HG03039 (cell line): ENCODE data around the gene KCTD8.

ENCODE experiments used
- ATAC-seq: cut with Tn5 transposase; IDR thresholded peaks from one replicate; pipeline ENCODE4 v1.9.1; 2021; ENCODE audit warnings: mild to moderate bottlenecking, moderate library complexity; ENCODE audit not compliant: unreplicated experiment

KCTD8 gene

DNA sequence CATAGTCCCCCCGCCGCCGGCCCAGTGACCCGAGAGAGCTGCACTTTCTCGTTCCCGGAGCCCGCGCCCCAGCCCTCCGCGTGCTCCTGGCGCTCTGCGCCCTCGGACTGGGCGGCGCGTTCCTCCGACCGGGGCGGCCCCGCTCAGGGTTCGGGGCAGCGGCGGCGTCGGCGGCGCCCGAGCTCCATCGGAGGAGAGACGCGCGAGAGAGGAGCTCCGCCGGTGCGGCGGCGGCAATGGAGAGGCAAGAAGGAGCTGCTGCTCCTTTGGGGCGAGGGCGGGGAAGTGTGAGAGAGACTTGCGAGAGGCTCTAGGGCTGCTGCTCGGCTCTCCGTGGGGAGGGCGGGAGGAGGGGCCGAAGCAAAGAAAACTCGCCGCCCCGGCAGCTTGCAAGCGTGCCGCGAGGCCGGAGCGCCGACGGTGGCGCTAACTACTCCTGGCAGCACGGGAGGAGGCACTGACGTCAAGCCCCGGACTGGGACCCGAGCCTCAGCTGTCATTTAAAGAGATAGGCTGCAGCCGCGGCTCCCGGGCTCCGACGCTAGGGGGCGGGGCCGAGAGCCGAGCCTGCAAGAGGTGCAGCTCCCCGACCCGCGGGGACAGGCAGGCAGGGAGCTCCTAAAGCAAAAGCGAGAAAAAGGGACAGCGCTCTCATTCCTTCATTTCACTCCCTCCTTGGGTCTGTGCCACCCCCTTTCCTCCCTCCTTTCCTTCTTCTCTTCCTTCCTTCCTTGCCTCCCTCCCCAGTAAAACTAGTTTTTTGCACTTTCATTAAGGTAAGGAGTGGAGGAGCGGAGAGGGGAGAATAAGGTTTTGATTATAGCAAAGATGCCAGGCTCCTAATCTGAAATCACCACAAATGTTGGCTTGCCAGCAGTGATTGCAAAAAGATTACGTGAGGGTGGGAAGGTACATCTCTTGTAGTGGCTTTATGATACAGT is at the start of gene KCTD8:
TSS of gene KCTD8 (minus strand) at position 289 of the 941 bp plus-strand sequence.
- ATAC-seq: peak; percentile 97

DNA sequence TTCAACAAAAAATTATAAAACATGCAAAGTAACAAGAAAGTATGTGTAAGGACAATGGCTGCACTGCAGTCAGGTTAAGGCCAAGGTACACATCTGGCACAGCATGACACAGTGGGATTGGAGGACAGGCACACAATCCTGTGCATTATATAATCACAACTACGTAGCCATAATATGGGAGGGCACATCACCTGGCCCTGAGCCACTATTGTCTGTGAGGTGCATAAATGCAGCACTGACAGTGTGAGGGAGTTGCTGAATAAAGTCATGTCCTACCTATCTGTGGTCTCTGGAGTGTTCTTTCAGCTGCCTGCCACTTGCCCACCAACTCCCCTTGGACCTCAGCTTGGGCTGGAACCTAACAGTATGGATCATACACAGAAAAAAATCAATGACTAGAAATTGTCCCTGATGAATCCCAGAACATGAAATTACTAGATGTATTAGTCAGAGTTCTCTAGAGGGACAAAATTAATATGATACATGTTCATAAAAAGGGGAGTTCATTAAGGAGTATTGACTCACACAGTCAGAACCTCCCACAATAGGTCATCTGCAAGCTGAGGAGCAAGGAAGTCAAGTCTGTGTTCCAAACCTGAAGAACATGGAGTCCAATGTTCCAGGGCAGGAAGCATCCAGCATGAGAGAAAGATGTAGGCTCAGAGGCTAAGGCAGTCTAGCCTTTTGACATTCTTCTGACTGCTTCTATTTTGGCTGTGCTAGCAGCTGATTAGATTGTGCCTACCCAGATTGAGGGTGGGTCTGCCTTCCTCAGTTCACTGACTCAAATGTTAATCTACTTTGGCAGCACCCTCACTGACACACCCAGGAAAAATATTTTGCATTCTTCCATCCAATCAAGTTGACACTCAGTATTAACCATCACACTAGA is 46.4 kb upstream of the KCTD8 start:
- no peak for ATAC-seq

DNA sequence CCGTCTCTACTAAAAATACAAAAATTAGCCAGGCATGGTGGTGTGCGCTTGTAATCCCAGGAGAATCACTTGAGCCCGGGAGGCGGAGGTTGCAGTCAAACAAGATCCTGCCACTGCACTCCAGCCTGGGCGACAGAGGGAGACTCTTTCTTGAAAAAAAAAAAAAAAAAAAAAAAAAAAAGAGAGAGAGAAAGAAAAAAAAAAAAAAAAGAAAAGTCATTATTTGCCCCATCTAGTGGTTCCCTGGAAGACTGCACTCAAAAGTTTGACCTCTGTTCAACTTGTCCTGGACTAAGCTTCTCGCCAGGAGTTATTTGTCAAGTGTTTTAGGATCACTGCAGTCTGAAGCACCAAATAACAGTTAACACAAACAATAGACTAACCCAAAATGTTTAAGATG is 45.3 kb upstream of the KCTD8 start:
- no peak for ATAC-seq

DNA sequence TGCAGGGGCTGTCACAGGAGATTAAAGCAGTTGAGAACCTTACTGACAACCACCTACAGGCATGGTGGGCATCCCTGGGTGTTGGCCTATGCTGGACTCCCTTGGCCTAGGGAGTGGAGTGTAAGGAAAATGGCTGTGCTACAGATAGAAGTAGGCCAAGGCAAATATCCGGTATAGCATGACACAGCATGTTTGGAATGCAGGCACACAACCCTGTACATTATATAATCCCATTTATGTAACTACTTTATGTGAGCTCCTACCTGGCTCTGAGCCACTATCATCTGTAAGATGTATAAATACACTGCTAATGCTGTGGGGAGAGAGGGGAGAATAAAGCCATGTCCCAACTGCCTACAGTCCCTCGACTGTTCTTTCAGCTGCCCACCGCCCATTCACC is 38.7 kb upstream of the KCTD8 start:
- no peak for ATAC-seq

DNA sequence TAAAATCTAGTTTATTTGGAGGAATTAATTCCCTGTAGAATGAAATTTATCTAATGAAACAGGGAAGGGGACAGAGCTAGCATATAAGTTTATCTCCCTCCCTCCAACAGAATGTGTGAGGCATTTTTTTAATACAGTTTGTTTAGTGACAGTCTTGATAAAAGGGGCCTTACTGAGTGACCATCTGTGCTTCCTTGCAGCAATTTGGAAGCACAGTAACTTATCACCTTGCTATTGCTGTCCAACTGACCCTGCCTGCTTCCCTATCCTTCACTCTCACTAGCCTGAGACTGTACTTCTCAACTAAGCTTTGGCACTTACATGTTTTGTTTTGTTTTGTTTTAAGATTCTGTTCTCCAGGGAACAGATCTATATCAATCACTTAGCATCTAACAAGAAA is 31.1 kb upstream of the KCTD8 start:
- ATAC-seq: no peak

DNA sequence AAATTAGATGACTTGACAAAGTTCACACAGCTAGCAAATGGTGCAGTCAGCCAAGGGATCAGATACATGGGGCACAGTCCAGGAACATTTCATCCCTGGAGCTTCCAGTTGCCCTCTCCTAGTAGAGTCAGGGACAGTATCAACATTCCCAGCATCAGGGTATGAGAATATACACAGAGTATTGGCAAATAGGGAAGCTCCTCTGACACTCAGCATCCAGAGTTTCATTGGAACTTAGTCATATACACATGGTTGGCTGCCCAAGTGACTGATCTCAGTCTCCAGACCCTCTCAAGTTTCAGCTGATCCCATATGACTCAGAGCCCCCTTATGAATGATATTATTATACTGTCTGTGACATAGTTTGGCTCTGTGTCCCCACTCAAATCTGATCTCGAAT is 13.7 kb upstream of the KCTD8 start:
- no peak for ATAC-seq

DNA sequence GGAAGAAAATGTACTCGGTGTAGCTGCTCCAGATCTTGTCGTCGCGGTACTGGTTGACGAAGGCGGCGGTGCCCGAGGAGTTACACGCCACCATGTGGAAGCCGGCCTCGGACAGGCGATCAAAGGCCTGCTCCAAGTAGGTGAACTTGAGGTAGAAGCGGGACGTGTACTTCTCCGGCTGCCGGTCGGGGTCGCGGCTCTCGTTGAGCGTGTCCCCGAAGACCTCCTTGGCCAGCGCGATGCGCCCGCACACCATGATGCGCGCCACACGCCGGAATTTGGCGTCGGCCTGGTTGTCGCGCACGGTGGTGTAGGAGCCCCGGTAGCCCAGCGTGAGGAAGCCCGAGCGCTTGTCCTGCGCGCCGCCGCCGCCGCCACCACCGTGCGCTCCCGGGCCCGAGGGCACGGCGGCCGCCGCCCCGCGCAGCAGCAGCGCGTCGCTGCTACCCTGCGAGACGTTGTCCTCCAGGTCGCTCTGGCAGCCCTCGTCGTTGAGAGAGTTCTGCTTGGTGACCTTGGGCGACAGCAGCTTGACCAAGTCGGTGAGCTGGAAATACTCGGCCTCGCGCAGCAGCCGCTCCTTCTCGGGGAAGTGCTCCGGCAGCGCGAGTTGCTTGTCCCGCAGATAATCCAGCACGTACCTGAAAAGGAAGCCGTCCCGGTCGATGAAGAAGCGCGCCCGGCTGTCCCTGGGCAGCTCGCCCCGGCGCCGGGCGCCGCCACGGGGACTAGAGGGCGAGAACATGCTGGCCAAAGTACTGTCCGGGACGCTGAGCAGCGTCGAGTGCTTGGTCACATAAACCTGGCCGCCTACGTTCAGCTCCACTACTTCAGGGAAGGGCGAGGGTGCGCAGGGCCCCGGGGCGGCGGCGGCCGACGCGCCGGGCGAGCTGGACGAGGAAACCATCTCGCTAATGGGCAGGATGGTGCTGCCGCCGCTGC is 775 bp downstream of the KCTD8 start:
- peak; percentile 4 for ATAC-seq

DNA sequence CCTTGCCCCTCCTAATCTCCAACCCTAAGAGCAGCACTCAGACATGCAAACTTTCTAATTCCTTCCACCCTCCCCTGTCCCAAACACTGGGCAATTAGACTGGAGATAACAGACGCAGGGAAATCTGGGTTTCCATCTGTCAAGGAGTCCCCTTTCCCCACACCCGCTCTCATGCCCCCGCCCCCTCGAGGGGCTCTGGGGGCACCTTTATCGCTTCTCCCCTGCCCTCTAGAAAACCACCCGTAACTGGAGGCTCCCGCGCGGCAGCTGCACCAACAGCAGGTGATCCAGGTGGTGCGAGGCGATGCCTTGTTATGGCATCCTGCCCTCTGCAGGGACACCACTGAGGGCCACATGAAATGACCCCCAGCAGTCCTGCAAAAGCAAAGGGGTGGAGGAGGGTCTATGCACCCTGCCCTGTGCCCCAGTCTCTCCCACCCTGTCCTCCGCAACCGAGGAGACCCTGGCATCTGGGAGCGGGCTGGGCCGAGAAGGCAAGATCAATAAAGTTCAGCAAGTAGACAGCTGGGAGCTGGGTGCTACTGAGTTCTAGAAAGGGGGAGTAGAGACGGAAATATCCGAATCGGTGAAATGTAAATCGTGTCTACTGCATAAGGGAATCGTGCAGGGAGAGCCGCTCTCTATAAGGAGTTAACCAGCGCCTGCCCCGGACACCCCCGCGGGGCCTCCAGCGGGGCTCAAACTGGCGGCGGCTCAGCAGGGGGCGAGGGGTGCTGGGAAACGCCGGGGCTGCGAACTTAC is 1.6 kb downstream of the KCTD8 start:
- no peak for ATAC-seq

DNA sequence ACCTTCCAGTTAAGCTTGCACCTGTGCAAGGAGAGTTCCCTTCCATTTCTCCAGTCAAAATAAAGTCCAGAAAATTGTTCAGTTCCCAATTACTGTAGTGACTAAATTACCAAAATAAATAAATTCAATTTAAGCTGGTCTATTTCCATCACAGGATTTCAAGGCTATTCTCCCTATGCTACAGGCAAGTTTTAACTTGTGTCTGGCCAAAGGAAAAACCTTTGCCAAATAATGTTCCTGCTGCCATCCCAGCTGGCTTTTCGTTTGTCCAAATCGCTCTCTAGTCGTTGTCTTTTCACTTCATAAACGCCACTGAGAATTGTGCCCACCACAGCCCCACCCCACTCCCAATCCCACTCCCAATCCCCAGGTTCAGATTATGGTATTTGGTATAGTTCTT is 2.4 kb downstream of the KCTD8 start:
- ATAC-seq: no peak

DNA sequence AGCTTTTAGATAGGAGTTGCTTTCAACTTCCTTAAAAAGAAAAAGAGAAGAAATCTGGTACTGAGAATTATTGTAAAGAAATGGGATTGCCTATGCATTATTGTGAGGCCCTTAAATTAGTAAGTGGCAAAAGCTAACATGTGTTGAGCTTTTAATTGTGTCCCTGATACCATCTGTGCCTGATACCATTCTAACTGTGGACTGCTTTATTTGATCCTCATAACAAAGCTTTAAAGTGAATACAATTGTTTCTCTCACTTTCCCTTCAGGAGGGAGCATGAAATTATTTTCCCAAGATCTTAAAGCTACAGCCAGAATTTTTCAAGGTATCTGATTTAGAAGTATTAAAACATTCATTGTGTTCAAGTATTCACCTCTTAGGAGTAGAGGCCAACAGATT is 9.9 kb downstream of the KCTD8 start:
- no peak for ATAC-seq

DNA sequence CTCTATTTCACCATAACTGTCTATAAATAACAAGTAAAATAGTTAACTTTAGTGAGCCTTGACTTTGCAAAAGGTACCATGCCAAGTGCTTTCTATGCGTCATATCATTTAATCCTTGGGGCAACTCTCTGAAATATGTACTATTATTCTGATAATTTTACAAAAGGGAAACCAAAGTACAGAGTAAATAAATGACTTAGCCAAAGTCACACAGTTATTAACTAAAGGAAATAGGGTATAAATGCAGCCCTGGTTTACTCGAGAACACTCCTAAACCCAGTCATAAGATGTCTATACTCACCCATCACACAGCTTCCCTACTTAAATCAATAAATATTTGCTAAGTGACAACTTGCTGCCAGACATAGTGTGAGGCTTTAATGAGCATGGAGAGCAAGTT is 14.4 kb downstream of the KCTD8 start:
- no peak for ATAC-seq

DNA sequence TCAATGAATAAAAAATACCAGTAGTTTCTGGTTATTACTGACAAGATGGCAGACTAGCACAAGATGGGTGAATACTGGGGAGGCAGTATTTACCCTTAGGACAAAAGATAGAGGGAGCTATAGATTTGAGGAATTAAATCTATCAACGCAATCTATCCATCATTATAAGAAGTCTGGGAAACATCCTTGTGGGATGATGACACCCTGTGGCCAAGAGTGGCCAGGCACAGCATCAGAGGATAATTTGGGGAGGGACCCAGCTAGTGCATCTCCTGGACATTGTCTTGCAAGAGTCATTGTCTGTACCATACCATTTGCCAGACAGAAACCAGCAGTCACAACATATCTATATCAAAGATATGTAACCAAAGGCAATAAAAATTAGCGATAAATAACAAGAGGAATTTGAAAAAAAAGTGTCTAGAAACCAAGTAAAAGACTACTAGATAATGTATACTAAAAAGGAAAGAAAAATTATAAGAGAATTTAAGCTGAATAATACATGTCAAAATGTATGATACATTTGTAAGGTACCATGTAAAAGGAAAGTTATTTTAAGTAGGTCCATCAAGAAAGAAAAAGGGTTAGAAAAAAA is 22.9 kb downstream of the KCTD8 start:
- ATAC-seq: no peak

DNA sequence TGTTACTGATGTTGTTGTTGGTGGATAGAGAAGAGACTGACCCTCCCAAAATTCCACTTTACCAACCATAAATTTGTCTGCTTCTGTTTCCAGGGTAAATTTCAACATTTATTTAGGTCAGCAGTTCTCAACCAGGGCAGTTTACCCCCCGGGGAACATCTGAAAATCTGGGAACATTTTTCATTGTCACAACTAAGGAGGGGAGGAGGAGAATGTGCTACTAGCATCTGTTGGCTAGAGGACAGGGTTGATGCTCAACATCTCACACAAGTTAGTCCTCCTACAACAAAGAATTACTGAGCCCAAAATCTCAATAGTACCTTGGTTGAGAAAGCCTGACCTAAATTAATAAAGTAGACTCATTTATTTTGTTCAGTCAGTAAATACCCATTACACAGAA is 25.7 kb downstream of the KCTD8 start:
- no peak for ATAC-seq

DNA sequence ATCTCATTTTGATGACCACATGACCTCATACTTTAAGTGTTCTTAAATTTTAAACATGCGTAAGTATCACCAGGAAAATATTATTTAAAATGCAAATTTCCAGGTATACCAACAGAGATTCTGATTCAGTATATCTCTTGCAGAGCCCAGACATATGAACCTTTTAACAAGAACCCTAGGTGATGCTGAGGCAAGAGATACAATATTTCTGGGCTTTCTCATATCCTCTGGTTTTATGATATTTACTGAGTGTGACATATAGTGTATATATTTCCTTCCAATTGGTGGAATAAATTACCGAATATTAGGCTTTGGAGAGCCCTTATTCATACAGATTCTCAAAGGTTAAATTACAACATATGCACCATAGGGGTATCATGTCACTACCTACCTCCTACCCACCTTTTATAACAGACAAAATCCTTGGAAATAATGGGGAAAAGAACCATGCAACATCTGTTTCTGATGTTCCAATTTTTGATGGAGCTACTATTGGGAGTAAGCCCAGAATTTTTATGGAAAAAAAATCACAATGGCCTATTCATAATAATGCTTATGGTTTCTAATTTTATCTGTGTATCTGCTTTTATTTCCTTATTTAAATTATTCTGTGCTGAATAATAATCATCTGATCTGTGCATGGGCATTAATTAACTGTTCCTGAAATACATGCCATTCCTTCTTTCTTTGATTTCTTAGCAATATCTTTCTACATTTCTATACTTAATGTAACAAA is 27.1 kb downstream of the KCTD8 start:
- ATAC-seq: no peak

DNA sequence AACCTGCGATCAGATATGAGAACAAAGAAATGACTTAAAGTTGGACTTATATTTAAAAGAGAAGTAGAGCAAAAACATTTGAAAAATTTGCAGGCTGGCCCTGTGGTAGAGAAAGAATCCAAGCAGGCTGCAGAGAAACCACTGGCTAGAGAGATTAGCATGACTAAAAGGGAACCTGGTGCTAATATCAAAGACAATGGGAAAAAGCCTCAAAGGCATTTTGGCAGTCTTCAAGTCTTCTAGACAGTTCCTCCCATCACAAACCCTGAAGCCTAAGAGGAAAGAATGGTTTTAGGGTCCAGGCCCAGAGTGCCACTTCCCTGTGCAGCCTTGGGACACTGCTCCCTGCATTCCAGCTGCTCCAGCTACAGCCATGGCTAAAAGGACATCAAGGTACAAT is 33.4 kb downstream of the KCTD8 start:
- ATAC-seq: no peak

DNA sequence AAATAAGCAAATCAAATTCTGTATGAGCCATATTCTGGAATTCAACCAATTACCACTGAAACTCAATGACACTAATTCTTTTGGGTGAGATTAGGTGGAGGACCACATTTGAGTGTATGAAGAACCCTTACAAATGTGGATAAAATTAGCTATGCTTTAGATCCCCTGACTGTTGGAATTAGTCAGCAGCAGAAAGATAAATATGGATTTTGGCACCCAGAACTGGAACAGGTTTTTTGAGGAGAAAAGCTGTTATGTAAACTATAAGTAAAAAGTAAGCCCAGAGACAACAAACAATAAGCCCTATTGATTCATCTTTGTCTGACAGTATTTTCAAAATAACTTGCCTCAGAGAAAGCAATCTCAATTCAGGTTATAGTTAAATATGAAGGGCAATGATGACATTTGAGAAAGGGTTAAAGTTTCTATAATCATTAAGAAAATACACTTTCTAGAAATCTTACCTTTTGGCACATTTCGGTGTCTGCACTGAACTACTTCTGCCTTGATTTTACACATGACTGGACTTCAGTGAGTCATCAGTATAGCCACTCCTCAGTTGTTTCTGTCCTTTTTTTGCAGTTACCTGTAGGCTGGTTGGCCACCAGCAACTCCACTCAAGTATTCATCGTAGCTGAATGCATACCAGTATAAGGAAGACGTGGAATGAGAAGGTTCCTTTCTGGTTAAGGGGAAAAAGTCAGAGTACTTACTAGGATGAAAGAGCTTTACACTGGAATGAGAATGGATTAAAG is 80.0 kb downstream of the KCTD8 start:
- no peak for ATAC-seq

DNA sequence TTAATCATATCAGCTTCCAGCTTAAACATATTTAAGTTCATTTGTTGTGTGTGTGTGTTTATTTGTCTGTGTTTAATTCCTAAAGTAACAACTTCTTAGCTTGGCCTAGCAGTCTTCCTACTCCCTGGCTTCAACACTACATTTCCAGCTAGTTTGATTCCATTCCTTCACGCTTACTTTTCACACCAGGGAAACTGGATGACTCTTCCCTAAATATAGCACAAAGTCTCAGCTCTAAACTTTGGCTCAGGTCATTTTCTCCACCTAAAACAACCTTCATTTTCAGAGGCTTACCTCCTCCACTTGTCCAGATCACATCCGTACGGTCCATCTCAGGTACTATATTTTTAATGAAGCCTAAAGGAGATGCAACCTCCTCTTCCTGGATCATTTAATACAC is 94.4 kb downstream of the KCTD8 start:
- no peak for ATAC-seq

DNA sequence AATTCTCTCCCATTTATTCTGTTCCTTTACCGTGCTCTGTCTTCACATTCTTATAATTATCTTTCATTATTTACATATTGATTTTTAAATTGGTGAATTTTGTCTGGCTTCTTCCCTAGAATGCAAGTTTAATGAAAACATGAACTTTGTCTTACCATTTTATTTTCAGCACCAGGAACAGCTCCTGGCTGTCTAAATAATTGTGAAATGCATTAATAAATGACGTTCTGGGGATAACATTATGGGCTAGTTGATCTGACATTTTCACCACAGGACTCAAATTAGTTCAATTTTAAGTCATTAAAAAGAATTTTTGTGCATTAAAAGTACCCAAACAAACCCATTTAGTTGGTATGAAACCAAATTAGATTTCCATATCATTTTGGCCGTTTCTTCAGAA is 97.5 kb downstream of the KCTD8 start:
- no peak for ATAC-seq
